NCI-H146 treated with DMSO at 0.1 percent for 48 hours (cell line): Measurements from ENCODE around the gene FBXW7.

Experiments
- DNase-seq: peaks from one replicate; lab custom pipeline; 2025; ENCODE audit not compliant: unreplicated experiment; lab: John Stamatoyannopoulos, UW

FBXW7 gene

DNA sequence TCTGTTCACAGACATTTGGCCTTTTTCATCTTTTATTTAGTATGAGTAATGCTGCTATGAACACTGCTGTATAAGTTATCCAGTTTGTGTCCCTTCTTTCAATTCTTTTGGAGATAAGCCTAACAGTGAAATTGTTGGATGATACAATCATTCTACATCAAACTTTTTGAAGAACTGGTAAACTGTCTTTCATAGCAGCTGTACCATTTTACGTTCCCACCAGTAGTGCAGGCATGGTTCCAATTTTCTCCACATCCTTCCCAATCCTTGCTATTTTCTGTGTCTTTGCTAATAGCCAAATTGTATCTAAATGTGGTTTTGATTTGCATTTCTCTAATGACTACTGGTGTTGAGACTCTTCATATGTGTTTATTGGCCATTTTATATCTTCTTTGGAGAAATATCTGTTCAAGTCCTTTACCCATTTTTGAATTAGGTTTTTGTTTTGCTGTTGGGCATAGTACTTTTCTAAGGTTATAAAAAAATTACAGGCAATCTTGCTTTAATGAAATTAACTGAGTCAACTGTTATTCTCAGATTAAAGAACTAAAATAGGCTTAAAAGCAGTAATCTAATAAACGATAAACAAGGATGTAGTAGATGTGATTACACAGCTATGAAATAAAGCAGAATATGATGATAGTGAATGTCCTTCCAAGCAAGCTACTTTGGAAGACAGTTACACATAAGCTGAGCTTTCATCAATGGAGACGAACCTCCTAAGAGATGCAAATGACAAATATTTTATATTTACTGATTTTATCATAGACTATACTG, 57.2 kb downstream of the FBXW7 start:
- no peak for DNase-seq

DNA sequence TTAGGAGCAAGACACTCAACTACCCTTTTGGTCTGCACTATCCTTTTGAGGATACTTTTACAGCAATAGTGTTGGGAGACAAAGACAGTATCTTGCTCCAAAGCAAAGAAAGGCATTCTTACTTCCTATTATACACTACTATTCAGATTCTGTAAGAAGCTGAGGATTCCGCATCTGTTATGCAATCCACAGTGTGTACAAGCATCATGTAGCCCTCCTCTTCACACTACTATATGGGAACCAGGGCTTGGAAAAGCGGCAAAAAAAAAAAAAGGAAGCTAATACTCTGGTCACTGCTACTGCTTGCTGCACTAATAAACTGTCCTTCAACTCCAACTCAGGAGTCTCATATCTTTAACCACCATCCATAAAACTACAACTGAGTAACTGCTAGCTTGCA, 59.1 kb downstream of the FBXW7 start:
- DNase-seq = no peak

DNA sequence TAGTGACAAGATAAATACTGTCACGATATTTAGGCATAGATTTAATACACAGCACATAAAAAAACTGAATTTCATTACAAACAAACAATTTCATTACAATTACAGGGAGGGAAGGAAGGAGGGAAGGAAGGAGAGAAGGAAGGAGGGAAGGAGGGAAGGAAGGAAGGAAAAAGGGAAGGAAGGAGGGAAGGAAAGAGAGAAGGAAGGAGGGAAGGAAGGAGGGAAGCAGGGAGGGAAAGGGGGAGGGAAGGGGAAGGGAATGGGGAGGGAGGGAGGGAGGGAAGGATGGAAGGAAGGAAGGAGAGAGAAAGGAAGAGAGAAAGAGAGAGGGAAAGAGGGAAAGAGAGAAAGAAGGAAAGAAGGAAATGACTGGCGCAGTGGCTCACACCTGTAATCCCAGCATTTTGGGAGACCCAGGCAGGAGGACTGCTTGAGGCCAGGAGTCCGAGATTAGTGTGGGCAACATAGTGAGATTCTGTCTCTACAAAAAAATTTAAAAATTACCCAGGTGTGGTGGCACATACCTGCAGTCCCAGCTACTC, 64.6 kb downstream of the FBXW7 start:
- DNase-seq = no peak

DNA sequence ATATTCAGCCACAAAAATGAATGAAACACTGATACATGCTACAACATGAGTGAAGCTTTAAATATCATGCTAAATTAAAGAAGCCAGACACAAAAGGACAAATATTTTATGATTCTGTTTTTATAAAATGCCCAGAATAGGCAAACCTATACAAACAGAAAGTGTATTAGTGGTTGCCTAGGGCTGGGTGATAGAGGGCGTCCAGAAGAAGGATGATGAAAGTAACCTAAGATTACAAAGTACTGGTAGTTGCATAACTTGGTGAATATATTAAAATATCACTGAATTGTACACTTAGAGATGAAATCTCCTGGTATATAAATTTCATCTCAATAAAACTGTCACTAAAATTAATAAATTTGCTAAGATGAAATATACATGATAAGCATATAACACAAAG, 67.5 kb downstream of the FBXW7 start:
- DNase-seq = no peak

DNA sequence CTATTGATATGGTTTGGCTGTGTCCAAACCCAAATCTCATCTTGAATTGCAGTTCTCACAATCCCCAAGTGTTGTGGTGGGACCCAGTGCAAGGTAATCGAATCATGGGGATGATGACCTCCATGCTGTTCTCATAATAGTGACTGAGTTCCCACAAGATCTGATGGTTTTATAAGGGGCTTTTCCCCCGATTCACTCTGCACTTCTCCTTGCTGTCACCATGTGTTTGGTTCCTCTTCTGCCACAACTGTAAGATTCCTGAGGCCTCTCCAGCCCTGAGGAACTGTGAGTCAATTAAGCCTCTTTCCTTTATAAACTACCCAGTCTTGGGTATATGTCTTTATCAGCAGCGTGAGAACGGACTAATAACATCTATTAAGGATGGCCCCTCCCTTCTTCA, 68.8 kb downstream of the FBXW7 start:
- no peak for DNase-seq

DNA sequence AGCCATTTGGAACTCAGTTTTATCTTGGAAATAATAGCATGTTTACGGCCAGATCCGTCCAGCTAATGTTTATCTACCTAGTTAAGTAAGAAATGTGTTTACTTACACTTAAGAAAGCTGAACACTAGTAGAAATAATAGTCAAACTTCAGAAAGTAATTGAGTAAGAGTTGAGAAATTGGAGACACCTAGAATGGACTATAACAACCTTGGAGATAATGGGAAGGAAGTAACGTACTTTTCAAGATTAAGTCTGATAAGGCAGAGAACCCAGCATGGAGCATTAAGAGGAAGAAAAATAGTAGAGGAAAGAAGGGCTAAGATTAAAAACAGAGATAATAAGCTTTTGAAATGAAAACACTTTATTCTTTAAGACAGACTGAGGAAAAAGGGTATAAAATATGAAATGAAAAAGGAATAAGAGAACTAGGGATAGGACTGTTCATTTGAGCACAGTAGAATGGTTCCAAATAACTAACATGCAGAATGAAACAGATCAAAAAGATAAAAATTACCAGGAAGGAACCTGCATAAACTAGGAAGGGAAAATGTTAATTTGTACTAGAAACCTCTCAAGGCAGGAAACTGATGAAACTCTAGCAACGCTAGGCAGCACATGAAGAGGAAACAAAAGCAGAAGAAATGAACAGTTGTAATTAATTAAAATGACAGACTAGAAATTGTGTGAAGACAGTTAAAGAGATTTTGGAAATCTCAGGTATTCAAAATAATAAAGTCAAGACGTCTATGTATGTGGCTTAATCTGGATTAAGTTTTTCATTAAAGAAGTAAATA, 71.7 kb downstream of the FBXW7 start:
- no peak for DNase-seq

DNA sequence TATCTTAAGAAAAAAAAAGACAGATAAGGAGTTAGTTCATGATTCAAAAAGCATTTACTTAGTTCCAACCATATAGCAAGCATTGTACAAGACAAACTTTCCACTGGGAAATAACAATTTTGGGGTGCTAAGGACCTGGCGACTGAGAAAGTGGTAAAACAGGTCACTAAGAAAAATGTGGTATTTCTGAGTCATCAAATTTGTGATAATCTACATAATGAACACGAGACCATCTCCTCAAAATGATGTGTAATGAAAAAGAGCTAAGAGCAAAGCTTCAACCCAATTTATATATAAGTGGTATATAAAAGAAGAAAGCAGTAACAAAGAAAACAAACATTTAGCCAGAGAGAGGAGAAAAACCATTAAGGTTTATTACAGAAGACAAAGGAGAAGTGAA, 72.3 kb downstream of the FBXW7 start:
- no peak for DNase-seq

DNA sequence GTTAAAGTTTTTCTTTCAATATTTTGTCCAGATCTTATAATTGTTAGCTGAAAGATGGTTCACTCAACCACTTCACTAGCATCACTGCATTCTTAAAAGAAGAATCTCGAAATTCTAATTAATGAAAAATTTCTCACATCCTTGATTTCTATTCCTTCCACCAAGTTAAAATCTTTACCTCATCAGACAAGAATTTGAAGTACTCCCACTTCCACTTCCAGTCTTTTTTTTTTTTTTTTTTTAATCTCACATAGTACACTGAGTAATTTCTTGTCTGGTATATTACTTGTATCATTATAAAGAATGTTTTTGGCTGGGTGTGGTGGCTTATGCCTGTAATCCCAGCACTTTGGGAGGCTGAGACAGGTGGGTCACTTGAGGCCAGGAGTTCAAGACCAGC, 73.2 kb downstream of the FBXW7 start:
- DNase-seq = no peak

DNA sequence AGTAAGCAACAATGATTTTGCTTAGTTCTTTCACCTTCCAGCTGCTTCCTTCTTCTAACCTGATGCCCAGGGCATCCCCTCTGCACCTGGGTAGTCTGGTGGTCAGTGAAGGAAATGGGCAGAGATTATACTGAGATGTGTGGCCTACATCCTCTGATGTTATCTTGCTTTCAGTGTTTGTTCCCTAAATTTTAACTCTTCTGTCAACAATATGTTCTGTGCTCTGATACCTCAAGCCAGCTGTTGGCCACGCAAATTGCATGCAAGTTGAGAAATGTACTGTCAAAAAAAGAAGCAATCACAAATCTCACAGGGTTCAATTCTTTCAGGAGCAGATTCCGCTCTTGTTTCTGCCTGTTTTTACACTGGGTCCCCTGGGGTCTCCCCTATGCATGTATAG, 73.8 kb downstream of the FBXW7 start:
- no peak for DNase-seq

DNA sequence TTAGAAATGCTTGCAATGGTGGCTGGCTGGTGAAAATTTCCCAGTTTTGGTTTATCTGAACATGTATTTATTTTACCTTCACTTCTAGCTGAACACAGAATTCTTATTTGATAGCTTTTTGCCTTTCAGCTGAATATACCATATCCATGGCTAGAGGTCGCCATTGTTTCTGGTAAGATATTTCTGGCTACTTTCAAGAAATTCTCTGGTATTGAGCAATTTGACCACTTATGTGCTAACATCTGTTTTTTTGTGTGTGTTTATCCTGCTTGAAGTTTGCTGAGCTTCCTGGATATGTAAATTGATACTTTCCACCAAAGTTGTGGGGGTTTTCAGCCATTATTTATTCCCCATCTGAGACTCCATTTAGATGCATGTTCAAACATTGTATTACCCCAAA, 75.4 kb downstream of the FBXW7 start:
- DNase-seq = no peak

DNA sequence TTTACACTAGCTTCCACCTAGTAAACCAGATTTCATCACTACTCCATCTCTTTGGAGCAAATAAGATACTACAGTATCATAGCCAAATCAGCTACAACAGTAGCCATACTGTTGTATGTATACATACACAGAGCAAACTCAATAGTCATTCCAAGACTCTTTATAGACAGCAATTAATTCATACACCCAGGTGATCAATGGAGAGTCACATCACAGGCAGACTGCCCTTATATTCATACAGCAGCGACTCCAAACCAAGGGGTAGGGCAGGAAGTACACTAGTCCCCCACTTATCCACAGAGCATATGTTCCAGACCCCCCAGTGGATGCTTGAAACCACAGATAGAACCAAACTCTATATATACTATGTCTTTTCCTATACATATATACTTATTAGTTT, 76.6 kb downstream of the FBXW7 start:
- DNase-seq = no peak

DNA sequence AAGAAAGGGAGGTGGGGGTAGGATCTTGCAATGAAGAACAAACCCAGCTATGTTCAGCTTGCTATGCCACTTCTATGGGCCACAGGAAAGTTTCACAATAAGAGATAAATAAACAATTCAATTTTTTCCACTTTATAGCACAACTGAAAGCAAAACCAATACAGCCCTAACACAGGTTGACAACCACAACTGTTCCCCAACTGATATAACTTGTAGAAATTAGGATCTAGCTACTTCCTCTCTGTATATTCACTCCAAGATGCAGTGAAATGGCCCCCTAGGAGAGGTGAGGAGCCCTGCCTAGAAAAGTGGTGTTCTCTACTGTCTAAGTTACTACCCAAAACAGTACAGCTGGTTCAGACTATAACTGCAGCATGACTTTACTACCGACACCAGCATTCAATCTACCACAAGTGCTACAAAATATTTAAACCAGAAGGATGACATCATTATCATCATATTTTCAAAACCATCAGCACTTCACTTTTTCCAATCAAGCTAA, 77.0 kb downstream of the FBXW7 start:
- no peak for DNase-seq

DNA sequence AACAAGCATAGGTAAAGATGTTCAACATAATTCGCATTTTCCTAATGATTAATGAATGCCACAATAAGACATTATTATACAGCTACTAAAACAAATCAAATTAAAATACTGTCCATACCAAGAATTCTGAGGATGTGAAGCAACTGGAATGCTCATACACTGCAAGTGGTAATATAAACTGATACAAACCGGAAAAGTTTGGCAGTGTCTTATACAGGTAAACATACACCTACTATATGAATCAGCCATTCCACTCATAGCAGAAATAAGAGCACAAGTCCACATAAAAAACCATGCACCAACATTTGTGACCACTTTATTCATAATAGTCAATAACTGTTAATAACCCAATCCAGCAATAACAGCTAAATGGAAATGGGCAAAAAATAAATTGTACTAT, 79.3 kb downstream of the FBXW7 start:
- DNase-seq = no peak

DNA sequence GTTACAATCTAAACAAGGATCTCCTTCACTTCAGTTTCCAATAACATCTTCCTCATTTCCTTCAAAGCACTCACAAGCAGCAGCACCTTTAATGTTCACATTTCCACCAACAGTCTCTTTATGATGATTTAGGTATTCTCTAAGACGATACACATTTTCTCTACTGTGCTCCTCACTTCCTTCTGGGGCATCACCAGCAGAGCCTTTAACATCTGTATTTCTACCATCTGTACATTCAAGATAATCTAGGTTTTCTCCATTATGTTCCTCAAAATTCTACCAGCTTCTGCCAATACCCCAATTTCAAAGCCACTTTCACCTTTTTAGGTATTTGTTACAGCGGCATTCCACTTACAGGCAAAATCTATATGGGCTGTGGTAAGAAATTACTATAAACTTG, 80.6 kb downstream of the FBXW7 start:
- DNase-seq = no peak

DNA sequence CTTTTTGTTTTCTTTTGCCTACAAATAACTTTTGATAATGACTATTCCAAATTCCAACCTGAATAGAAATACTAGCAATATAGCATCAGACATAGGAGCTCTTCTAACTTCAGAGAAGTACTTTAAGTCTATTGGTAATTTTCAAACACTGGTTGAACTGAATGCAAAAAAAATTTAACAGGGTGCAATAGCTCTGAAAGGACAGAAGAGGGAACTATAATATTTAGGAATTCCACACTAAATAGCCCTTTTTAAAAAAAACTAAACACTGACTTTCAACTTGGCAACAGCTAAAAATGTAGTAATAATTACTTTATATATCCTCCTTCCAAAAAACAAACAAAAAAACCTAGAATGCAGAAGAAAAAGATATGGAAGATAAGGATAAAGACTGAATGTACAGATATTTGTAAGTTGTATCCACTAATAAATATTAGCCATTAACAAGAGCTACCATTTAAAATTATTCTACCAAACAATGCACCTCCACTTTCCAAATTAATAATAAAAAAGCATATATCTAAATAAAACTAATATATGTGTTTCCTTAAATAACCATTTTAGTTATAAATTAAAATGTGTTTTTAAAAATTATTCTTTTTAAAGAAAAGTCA, 81.4 kb downstream of the FBXW7 start:
- no peak for DNase-seq

DNA sequence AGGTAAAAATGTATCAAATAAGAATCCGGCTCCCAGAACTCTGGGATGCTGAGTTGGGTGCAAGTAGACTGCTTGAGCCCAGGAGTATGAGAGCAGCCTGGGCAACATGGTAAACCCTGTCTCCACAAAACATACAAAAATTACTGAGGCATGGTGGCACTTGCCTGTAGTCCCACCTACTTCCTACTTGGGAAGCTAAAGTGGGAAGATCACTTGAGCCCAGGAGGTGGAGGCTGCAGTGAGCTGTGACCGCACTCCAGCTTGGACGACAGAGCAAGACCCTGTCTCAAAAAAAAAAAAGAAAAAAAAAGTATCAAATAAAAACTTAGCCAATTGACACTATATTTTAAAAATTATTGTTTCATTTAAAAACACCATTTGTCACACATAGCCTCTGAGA, 84.4 kb downstream of the FBXW7 start:
- DNase-seq = no peak

DNA sequence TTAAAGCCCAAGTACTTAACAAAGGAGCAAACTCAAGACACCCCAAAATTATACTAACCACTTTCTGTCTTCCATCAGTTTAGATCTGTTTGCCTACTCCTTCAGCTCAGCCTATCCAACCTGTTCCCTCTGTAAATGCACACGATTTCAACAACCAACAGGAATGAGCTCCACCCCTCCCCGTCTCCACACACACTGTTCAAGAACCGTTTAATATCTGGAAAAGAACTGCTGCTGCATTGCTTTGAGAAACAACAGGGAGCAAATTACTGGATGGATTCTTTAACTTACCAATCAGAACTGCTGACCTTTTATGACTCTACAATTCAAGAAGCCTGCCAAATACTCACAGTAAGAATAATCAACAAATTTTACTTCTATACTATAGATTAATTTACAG, 87.0 kb downstream of the FBXW7 start:
- DNase-seq = no peak

DNA sequence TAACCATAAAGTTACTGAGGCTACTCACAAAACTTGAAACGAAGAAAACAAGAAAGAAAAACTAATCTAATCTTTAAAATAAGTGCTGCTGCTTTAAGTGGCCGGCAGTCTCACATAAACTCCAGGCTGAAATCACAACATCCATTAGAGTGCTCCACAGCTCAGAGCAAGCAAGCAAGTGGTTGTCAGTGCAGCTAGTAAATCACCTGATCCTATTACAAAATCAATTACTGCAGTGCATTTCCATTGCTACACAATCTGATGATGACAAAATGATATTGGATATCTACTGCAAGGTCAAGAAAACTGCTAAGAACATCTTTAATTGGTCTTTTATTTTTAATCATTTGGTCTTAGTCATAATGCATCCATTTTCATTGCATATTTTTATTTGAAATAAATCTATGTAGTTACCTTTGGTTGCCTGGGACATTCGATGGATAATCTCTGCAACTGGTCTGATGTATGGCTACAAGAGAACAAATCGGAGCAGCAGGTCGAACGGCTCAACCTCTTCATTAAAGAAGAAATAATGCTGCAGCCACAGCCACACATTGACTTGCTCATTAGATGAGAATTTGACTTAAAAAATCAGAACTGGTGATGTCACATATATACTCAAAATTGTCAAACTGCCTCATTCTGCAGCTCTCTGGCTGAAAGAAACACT, 87.7 kb downstream of the FBXW7 start:
- no peak for DNase-seq

DNA sequence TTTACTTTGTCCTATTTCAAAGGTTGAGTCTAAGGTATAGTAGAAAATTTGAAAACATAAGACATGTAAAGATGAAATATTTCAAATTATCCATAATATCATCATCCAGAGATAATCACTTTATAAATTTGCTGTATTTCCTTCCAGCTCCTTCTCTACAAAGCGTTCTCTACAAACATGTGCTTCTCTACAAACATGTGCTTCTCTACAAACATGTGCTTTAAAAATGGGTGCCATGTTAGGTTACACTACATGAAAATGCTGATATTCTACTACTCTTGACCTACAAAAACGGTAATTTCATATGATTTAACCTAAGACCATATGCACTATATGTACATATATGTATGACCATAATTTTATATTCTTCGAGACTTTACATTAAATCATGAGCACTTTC, 92.0 kb downstream of the FBXW7 start:
- no peak for DNase-seq

DNA sequence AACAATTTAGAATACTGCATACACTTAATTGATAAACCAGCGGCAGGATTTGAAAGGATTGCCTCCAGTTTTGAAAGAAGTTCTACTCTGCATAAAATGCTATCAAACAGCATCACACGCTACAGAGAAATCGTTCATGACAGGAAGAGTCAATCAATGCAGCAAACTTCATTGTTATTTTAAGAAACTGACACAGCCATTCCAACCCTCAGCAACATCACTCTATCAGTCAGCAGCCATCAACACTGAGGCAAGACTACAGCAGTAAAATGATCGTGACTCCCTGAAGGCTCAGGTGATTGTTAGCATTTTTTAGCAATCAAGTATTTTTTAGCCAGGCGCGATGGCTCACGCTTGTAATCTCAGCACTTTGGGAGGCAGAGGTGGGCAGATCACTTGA, 98.3 kb downstream of the FBXW7 start:
- no peak for DNase-seq

DNA sequence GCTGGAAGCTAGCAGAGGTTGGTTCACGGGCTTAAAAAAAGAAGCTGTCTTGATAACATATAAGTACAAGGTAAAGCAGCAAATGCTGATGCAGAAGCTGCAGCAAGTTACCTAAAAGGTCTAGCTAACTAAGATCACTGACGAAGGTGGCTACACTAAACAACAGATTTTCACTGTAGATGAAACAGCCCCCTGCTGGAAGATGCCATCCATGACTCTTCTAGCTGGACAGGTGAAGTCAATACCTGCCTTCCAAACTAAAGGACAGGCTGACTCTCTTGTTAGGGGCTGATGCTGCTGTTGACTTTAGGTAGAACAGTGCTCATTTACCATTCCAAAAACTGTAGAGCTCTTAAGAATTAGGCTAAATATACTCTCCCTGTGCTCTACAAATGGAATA, 99.5 kb downstream of the FBXW7 start:
- no peak for DNase-seq
